OCI-LY7 (cell line): ENCODE results near the gene SEMA4B. TPM values are rescaled to one million over a fixed set of nuclear protein-coding genes. Genes with fewer than 3 reads are reported as not detected.

ENCODE experiments used
- BruUV-seq: library from RNA; stranded (reverse); fragments of 400-500 nt; replicated peaks from 2 replicates; lab custom pipeline; 2021; lab: Mats Ljungman, UMichigan
- CTCF ChIA-PET: fragments of 300-600 bp; sonication (Branson Sonifier 250); formaldehyde crosslinking; loops from one replicate; lab custom pipeline; 2022; ENCODE audit warnings: antibody characterized with exemption; ENCODE audit not compliant: unreplicated experiment; lab: Charles Lee
- POLR2A ChIA-PET: fragments of 300-600 bp; sonication (Branson Sonifier 250); formaldehyde crosslinking; loops from one replicate; lab custom pipeline; 2022; ENCODE audit warnings: antibody characterized with exemption; lab: Charles Lee
- DNase-seq: peaks from one replicate; pipeline ENCODE4 v3.0.0-alpha.2; 2015; ENCODE audit warnings: low spot score
- H2AFZ ChIP-seq: fragments of 200-600 bp; sonication (generic), shearing (Covaris generic); 2 replicates; pipeline ENCODE4 v1.6.1; 2014; ENCODE audit warnings: mild to moderate bottlenecking, antibody characterized with exemption, low read length, moderate library complexity
- H3K27ac ChIP-seq: fragments of 200-600 bp; sonication (generic); 2 replicates; pipeline ENCODE4 v1.5.1; 2014; ENCODE audit warnings: mixed run types, low read depth, mild to moderate bottlenecking, moderate library complexity, low read length, inconsistent platforms; ENCODE audit not compliant: poor library complexity, severe bottlenecking
- H3K36me3 ChIP-seq: fragments of 200-600 bp; sonication (generic); 2 replicates; pipeline ENCODE4 v1.6.1; 2014; ENCODE audit warnings: mild to moderate bottlenecking, antibody characterized with exemption, low read length, moderate library complexity, mixed read lengths; ENCODE audit not compliant: insufficient read depth
- H3K4me1 ChIP-seq: fragments of 200-600 bp; sonication (generic); 2 replicates; pipeline ENCODE4 v1.5.1; 2014; ENCODE audit warnings: mild to moderate bottlenecking, low read length; ENCODE audit not compliant: insufficient read depth, poor library complexity, severe bottlenecking
- H3K4me2 ChIP-seq: fragments of 200-600 bp; sonication (generic); 2 replicates; pipeline ENCODE4 v1.6.1; 2014; ENCODE audit warnings: mild to moderate bottlenecking, low read length
- H3K4me3 ChIP-seq: fragments of 200-600 bp; sonication (generic); 2 replicates; pipeline ENCODE4 v1.5.1; 2014; ENCODE audit warnings: mild to moderate bottlenecking, low read depth, low read length; ENCODE audit not compliant: poor library complexity, severe bottlenecking
- H3K79me2 ChIP-seq: fragments of 200-600 bp; sonication (generic); 2 replicates; pipeline ENCODE4 v1.6.1; 2016; ENCODE audit warnings: low read depth, mild to moderate bottlenecking, low read length, moderate library complexity, mixed read lengths; ENCODE audit not compliant: insufficient read depth
- H3K9me2 ChIP-seq: fragments of 200-600 bp; sonication (generic); 2 replicates; pipeline ENCODE4 v1.6.1; 2016; ENCODE audit warnings: mild to moderate bottlenecking, low read length, mixed read lengths; ENCODE audit not compliant: insufficient read depth
- H3K9me3 ChIP-seq: fragments of 200-600 bp; sonication (generic); 2 replicates; pipeline ENCODE4 v1.6.1; 2014; ENCODE audit warnings: mild to moderate bottlenecking, mixed run types, low read length, mixed read lengths
- H4K20me1 ChIP-seq: fragments of 200-600 bp; sonication (generic); 2 replicates; pipeline ENCODE4 v1.6.1; 2014; ENCODE audit warnings: mild to moderate bottlenecking, antibody characterized with exemption, low read length, moderate library complexity, mixed read lengths; ENCODE audit not compliant: insufficient read depth
- EZH2phosphoT487 ChIP-seq: fragments of 200-600 bp; sonication (generic); IDR thresholded peaks from 2 replicates; pipeline ENCODE4 v1.6.1; 2018; ENCODE audit warnings: low read depth, borderline replicate concordance, mild to moderate bottlenecking, mixed run types, antibody characterized with exemption, low read length, moderate library complexity, mixed read lengths
- intact Hi-C: fragments of 100-400 bp; cut with micrococcal nuclease; formaldehyde crosslinking; loops from one replicate; pipeline ENCODE4 v1.10.0; 2022; ENCODE audit not compliant: unreplicated experiment
- total RNA-seq, 2 experiments: library from RNA; depleted of rRNA in 1 of 2; stranded (reverse); fragments of >200 nt in 1 of 2; shearing (Covaris generic) in 1 of 2; gene quantifications; 2 replicates each; pipeline ENCODE4 v1.2.3, GENCODE V29; 2014 to 2022
- TF ChIP-seq, protein P1 (sequence below): fragments of 200-600 bp; sonication (generic); conservative IDR thresholded peaks from 2 replicates; pipeline ENCODE4 v1.5.1; 2014; ENCODE audit warnings: mild to moderate bottlenecking, antibody characterized with exemption, low read length, moderate library complexity, mixed read lengths

SEMA4B gene
- total RNA-seq, 2 experiments from 2014 or later: 21.9 to 34.9 TPM

DNA sequence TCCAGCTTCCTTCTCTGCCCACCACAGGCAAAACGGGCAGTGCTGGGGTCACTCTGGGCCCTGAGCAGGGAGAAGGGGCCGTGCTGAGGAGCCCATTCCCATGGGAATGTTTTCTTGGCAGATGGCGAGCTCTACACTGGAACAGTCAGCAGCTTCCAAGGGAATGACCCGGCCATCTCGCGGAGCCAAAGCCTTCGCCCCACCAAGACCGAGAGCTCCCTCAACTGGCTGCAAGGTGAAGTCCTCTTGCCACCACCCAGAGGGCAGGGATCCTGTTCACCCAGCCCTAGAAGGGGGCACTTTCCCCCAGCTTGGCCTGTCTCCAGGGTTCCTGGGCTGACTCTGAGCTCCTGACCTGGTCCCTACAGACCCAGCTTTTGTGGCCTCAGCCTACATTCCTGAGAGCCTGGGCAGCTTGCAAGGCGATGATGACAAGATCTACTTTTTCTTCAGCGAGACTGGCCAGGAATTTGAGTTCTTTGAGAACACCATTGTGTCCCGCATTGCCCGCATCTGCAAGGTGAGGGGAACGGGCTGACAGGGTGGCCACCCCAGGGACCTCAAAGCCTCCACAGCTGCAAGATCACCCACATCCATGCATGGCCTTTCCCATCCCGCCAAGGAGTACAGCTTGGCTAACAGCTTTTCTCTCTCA lies 20.2 kb downstream of the SEMA4B start:
- POLR2A ChIA-PET: interaction anchor here (0.7 to 1.2 kb wide), 4 partner anchors 11 to 411 kb away, joined by 3 to 4 read pairs (median 4); partner anchors contain the start of genes CIB1, GDPGP1 and SEMA4B
- no TSS peak for BruUV-seq

DNA sequence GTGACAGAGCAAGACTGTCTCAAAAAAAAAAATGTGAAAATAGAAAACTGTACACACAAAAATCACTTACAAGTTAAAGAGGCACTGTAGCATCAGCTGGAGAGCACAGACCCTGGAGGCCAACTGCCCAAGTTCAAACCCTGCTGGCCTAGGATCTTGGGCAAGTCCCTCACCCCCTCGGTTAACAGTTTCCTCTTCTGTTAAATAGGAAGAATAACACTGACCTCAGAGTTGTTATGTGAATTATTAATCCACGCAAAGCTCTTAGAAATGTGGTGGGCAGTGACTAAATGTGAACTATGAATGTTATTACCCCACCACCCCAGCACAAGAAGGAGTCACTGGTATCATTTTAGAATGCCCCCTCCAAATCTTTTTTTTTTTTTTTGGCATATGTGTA lies 21.4 kb downstream of the SEMA4B start:
- POLR2A ChIA-PET: interaction anchor here (0.6 kb wide), 1 partner anchor 492 kb away, joined by 3 read pairs; no protein-coding TSS in a partner anchor
- intact Hi-C loops: no loop called here
- Histone ChIP-seq H3K9me3 (no peaks in the 10 kb centered on the region), H3K4me1 (peaks cover 5% of the 10 kb centered on the region), H3K27ac (no peak overlapping the region), H3K79me2 (no peaks in the 10 kb centered on the region), H3K9me2 (no peaks in the 10 kb centered on the region), H3K4me2 (no peak overlapping the region), H4K20me1 (no peaks in the 10 kb centered on the region), H3K36me3 (peaks cover 33% of the 10 kb centered on the region; the same call in 1 of the 2 replicates), H3K4me3 (no peak overlapping the region), H2AFZ (no peak overlapping the region)
- BruUV-seq: no TSS peak
- DNase-seq: no peak
- TF ChIP-seq EZH2phosphoT487: no peak
- TF ChIP-seq, protein P1, sequence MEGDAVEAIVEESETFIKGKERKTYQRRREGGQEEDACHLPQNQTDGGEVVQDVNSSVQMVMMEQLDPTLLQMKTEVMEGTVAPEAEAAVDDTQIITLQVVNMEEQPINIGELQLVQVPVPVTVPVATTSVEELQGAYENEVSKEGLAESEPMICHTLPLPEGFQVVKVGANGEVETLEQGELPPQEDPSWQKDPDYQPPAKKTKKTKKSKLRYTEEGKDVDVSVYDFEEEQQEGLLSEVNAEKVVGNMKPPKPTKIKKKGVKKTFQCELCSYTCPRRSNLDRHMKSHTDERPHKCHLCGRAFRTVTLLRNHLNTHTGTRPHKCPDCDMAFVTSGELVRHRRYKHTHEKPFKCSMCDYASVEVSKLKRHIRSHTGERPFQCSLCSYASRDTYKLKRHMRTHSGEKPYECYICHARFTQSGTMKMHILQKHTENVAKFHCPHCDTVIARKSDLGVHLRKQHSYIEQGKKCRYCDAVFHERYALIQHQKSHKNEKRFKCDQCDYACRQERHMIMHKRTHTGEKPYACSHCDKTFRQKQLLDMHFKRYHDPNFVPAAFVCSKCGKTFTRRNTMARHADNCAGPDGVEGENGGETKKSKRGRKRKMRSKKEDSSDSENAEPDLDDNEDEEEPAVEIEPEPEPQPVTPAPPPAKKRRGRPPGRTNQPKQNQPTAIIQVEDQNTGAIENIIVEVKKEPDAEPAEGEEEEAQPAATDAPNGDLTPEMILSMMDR: no peak
- CTCF ChIA-PET: no interaction called here

More for the DNA sequence above, 20.2 kb downstream of the SEMA4B start:
- no peaks in the 10 kb centered on the region for H3K9me2 ChIP-seq
- CTCF ChIA-PET: interaction anchor here (1.1 to 1.2 kb wide), 3 partner anchors 10 to 60 kb away, joined by 4 to 8 read pairs (median 4); no protein-coding TSS in a partner anchor
- peaks cover 28% of the 10 kb centered on the region; the same call in 1 of the 2 replicates for H3K36me3 ChIP-seq
- H3K27ac ChIP-seq: no peak overlapping the region
- no peaks in the 10 kb centered on the region for H3K9me3 ChIP-seq
- intact Hi-C loops: no loop called here
- TF ChIP-seq, protein P1: peak; percentile 77
- no peak for TF ChIP-seq EZH2phosphoT487
- peak; percentile 52 for DNase-seq
- no peaks in the 10 kb centered on the region for H4K20me1 ChIP-seq
- H3K79me2 ChIP-seq: no peaks in the 10 kb centered on the region
- no peak overlapping the region for H3K4me2 ChIP-seq
- H3K4me3 ChIP-seq: no peak overlapping the region
- peaks cover 5% of the 10 kb centered on the region for H3K4me1 ChIP-seq
- no peak overlapping the region for H2AFZ ChIP-seq
